K562 (cell line): ENCODE measurements around the gene DCDC2. TPM values are rescaled to one million over a fixed set of nuclear protein-coding genes. Genes with fewer than 3 reads are reported as not detected.

Source experiments
- ATAC-seq: fragments of 200-7000 bp; cut with Tn5 transposase; 3 replicates; pipeline ENCODE4 v1.9.1; 2020; ENCODE audit warnings: moderate library complexity
- BruUV-seq: library from RNA; stranded (reverse); fragments of 400-500 nt; replicated peaks from 2 replicates; lab custom pipeline; 2021; lab: Mats Ljungman, UMichigan
- CTCF ChIA-PET: fragments of 300-600 bp; formaldehyde crosslinking; extraction: SDS; loops from one replicate; lab custom pipeline; 2021; ENCODE audit warnings: low intra/inter-chr PET ratio; lab: Yijun Ruan, JAX
- POLR2A ChIA-PET: fragments of 300-600, 350-650 bp; sonication (Branson Sonifier 250); formaldehyde crosslinking; extraction: SDS; loops from one replicate; lab custom pipeline; 2021; ENCODE audit warnings: antibody characterized with exemption, inconsistent platforms; lab: Yijun Ruan, JAX
- DNase-seq, 4 experiments: peaks; one replicate each; pipeline versions ENCODE4 v3.0.0 to v3.0.0-alpha.2; 2011 to 2018; ENCODE audit warnings: low spot score in 3 of 4, mixed read lengths in 3 of 4; ENCODE audit errors: extremely low read depth in 1 of 4
- FAIRE-seq: peaks from 2 replicates; lab custom pipeline; 2011; peaks lifted over from hg19 to GRCh38; lab: Jason Lieb, UNC
- H2AFZ ChIP-seq: 2 replicates; pipeline ENCODE4 v1.6.0; 2011; ENCODE audit warnings: low read depth, low read length, control low read depth, inconsistent platforms
- H3K27ac ChIP-seq: fragments of 200-600 bp; 3 replicates; pipeline ENCODE4 v1.8.0; 2011; ENCODE audit warnings: low read depth, mild to moderate bottlenecking, control low read depth, inconsistent platforms, low read length, moderate library complexity, mixed read lengths; ENCODE audit errors: extremely low read depth
- H3K27me3 ChIP-seq, 2 experiments: fragments of 300-600 bp in 1 of 2; 2 replicates in 1 of 2; 3 replicates in 1 of 2; pipeline versions ENCODE4 v1.6.0 to v1.8.0; 2011; ENCODE audit warnings: inconsistent platforms in 2 of 2, low read length in 2 of 2, mild to moderate bottlenecking in 1 of 2, mixed read lengths in 1 of 2, moderate library complexity in 1 of 2; ENCODE audit not compliant: control insufficient read depth in 2 of 2, insufficient read depth in 2 of 2
- H3K36me3 ChIP-seq: fragments of 300-600 bp; 3 replicates; pipeline ENCODE4 v1.8.0; 2011; ENCODE audit warnings: mild to moderate bottlenecking, low read length, inconsistent platforms; ENCODE audit not compliant: control insufficient read depth, insufficient read depth
- H3K4me1 ChIP-seq, 2 experiments: fragments of 200-600 bp in 1 of 2; replicated peaks in 1 of 2; 2 replicates in 1 of 2; 3 replicates in 1 of 2; pipeline versions ENCODE4 v1.5.1 to v1.8.0; 2011; ENCODE audit warnings: inconsistent platforms in 2 of 2, low read length in 2 of 2, mild to moderate bottlenecking in 1 of 2, mixed read lengths in 1 of 2, moderate library complexity in 1 of 2; ENCODE audit not compliant: control insufficient read depth in 2 of 2, insufficient read depth in 2 of 2
- H3K4me2 ChIP-seq: 2 replicates; pipeline ENCODE4 v1.6.1; 2011; ENCODE audit warnings: low read length, control low read depth, inconsistent platforms, mixed read lengths; ENCODE audit not compliant: insufficient read depth
- H3K4me3 ChIP-seq: fragments of 200-600 bp; sonication (generic), shearing (Covaris generic); 2 replicates; pipeline ENCODE4 v1.5.1; 2016; ENCODE audit warnings: control low read depth, inconsistent platforms
- H3K79me2 ChIP-seq: fragments of 200-600 bp; 3 replicates; pipeline ENCODE4 v1.8.0; 2011; ENCODE audit warnings: low read length, inconsistent platforms; ENCODE audit not compliant: control insufficient read depth, insufficient read depth
- H3K9ac ChIP-seq, 2 experiments: 2 replicates each; pipeline versions ENCODE4 v1.6.0 to v1.6.1; 2011; ENCODE audit warnings: low read depth in 2 of 2, low read length in 2 of 2, control low read depth in 1 of 2, inconsistent platforms in 1 of 2, mild to moderate bottlenecking in 1 of 2, mixed read lengths in 1 of 2; ENCODE audit not compliant: insufficient read depth in 1 of 2
- H3K9me1 ChIP-seq: one replicate; pipeline ENCODE4 v1.6.0; 2011; ENCODE audit warnings: inconsistent platforms, mild to moderate bottlenecking, low read length, moderate library complexity; ENCODE audit not compliant: control insufficient read depth, insufficient read depth
- H3K9me3 ChIP-seq: replicated peaks from 2 replicates; pipeline ENCODE4 v1.5.1; 2011; ENCODE audit warnings: low read depth, low read length, inconsistent platforms; ENCODE audit not compliant: control insufficient read depth, insufficient read depth
- H4K20me1 ChIP-seq: replicated peaks from 2 replicates; pipeline ENCODE4 v1.6.1; 2011; ENCODE audit warnings: low read length, inconsistent platforms, mixed read lengths; ENCODE audit not compliant: control insufficient read depth, insufficient read depth
- HDAC6 ChIP-seq: IDR thresholded peaks from 2 replicates; pipeline ENCODE4 v1.6.1; 2012; ENCODE audit warnings: low read depth, mild to moderate bottlenecking, control low read depth, inconsistent platforms, low read length, moderate library complexity
- MAX ChIP-seq: sonication (generic); formaldehyde crosslinking; IDR thresholded peaks from 2 replicates; pipeline ENCODE4 v1.9.0; 2022; ENCODE audit warnings: mild to moderate bottlenecking, missing genetic modification reagents
- NR1H2 ChIP-seq: sonication (generic); formaldehyde crosslinking; IDR thresholded peaks from 2 replicates; pipeline ENCODE4 v1.4.0; 2020; ENCODE audit warnings: mild to moderate bottlenecking, missing genetic modification reagents
- ZFP1 ChIP-seq: fragments of 450-650 bp; formaldehyde crosslinking; IDR thresholded peaks from 2 replicates; pipeline ENCODE4 v1.4.0; 2020; ENCODE audit warnings: mild to moderate bottlenecking, mixed read lengths
- ZNF3 ChIP-seq: fragments of 250-450 bp; sonication (Bioruptor Pico); IDR thresholded peaks from 2 replicates; pipeline ENCODE4 v1.5.0; 2021; ENCODE audit warnings: mild to moderate bottlenecking, moderate library complexity
- WGBS: fragments of 100-300 bp; shearing (Covaris generic); methylation state at CpG from one replicate; pipeline ENCODE4 v1.1.6; 2016; ENCODE audit warnings: low coverage, mixed read lengths; ENCODE audit not compliant: insufficient coverage; ENCODE audit errors: missing lambda C conversion rate; 5-methylcytosine and 5-hydroxymethylcytosine counted together
- in situ Hi-C: fragments of 300-500 bp; cut with MboI; formaldehyde crosslinking; loops from 4 replicates; pipeline ENCODE4 v1.15.0; 2018; ENCODE audit warnings: inconsistent platforms, mixed read lengths
- intact Hi-C: fragments of 100-400 bp; cut with micrococcal nuclease; formaldehyde crosslinking; loops from 2 replicates; pipeline ENCODE4 v1.14.2; 2022
- polyA plus RNA-seq, 8 experiments: library from polyadenylated mRNA; depleted of rRNA in 4 of 8; stranded (reverse) in 5 of 8; unstranded in 3 of 8; fragments of >200 nt; fragmentation: Nextera tagmentation in 2 of 8; fragmentation: Illumina TruSeq in 1 of 8; extraction: Ambion mirVana in 2 of 8; extraction: Trizol in 1 of 8; gene quantifications; 2 replicates each; pipeline versions ENCODE4 v1.2.1 to v1.2.3, GENCODE V29; 2011 to 2014; ENCODE audit warnings: inconsistent platforms in 1 of 8, missing spikeins in 1 of 8
- total RNA-seq, 7 experiments: library from RNA; depleted of rRNA in 6 of 7; stranded (reverse); fragments of >200 nt in 6 of 7; fragmentation: Illumina TruSeq in 2 of 7; extraction: Trizol in 2 of 7; gene quantifications; 2 replicates each; pipeline versions ENCODE4 v1.2.1 to v1.2.3, GENCODE V29; 2011 to 2021; ENCODE audit warnings: low replicate concordance in 1 of 7
- TF ChIP-seq, protein P1 (sequence below): IDR thresholded peaks from 3 replicates; pipeline ENCODE4 v1.6.1; 2011; ENCODE audit warnings: borderline replicate concordance, mild to moderate bottlenecking; ENCODE audit not compliant: insufficient read length, insufficient read depth

The DCDC2 gene
- total and polyA plus RNA-seq, 9 of the 15 experiments (the other 6 are each of a cell fraction or from before 2014, with no cell fraction given): 0.04 TPM; not detected in 8

DNA sequence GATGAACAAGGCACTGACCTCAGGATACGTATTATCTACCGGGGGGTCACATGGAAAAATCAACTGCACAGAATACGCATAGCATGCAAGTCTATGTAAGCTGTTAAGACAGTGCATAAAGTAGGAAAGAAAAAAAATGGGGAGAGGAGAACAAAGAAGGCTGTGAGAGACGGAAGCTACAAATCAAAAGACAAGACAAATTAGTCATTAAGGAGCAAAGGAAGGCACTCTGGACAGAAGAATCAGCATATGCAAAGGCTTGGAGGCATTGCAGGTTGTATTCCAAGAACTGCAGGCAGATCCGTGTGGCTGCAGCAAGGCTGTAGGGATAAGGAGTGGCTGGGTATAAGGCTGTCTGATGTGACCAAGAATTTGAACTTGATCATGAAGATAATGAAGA is 142.9 kb downstream of the DCDC2 start:
- no peaks in the 10 kb centered on the region for H3K27me3 ChIP-seq
- H2AFZ ChIP-seq: no peak overlapping the region
- 3% methylated on average over 5 of the region's 5 CpGs for WGBS
- H3K9me3 ChIP-seq: no peaks in the 10 kb centered on the region
- no peaks in the 10 kb centered on the region for H3K79me2 ChIP-seq
- H3K9me1 ChIP-seq: no peaks in the 10 kb centered on the region
- H3K4me1 ChIP-seq: no peaks in the 10 kb centered on the region
- ChIA-PET POLR2A (no interaction called here), CTCF (no interaction called here)
- TF ChIP-seq ZNF3 (CRISPR knock-in tag): no peak
- no peak for TF ChIP-seq ZFP1 (CRISPR knock-in tag)
- no peak for TF ChIP-seq MAX (CRISPR knock-in tag)
- TF ChIP-seq, protein P1, sequence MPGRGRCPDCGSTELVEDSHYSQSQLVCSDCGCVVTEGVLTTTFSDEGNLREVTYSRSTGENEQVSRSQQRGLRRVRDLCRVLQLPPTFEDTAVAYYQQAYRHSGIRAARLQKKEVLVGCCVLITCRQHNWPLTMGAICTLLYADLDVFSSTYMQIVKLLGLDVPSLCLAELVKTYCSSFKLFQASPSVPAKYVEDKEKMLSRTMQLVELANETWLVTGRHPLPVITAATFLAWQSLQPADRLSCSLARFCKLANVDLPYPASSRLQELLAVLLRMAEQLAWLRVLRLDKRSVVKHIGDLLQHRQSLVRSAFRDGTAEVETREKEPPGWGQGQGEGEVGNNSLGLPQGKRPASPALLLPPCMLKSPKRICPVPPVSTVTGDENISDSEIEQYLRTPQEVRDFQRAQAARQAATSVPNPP: no peak
- no peak for TF ChIP-seq HDAC6
- TF ChIP-seq NR1H2: no peak
- no TSS peak for BruUV-seq
- ATAC-seq: no peak
- intact Hi-C loops: no loop called here
- H3K36me3 ChIP-seq: no peaks in the 10 kb centered on the region
- H3K4me3 ChIP-seq: no peak overlapping the region
- in situ Hi-C loops: no loop called here
- DNase-seq: no peak
- FAIRE-seq: no peak
- H3K27ac ChIP-seq: no peak overlapping the region
- no peaks in the 10 kb centered on the region for H4K20me1 ChIP-seq
- H3K9ac ChIP-seq: no peak overlapping the region
- H3K4me2 ChIP-seq: no peak overlapping the region
